HG03439 (cell line): ENCODE data around the gene LUC7L3.
A peak's percentile ranks its signal among the peaks of the same experiment; 100 is the strongest.
"Not testable (repeated sequence)": the region's sequence is repeated elsewhere in the genome, so short reads cannot be mapped to it uniquely, and the experiment has no call there.

Experiments used
- ATAC-seq: cut with Tn5 transposase; IDR thresholded peaks from one replicate; pipeline ENCODE4 v1.9.1; 2021; ENCODE audit warnings: mild to moderate bottlenecking, moderate library complexity; ENCODE audit not compliant: unreplicated experiment

Gene LUC7L3

GRCh38 chr17:50779747-50780353 lies 60.4 kb downstream of the LUC7L3 start:
- ATAC-seq: no peak

GRCh38 chr17:50781167-50781566 lies 61.8 kb downstream of the LUC7L3 start:
- ATAC-seq: no peak

- ATAC-seq: peak; percentile 49
Measured at GRCh38 chr17:50783193-50783660, 63.8 kb downstream of the LUC7L3 start.

- no peak for ATAC-seq
Measured at GRCh38 chr17:50783905-50784304, 64.5 kb downstream of the LUC7L3 start.

- ATAC-seq: no peak
Measured at GRCh38 chr17:50785126-50785525, 65.7 kb downstream of the LUC7L3 start.

- no peak for ATAC-seq
Measured at GRCh38 chr17:50785946-50786570, 66.7 kb downstream of the LUC7L3 start.

DNA sequence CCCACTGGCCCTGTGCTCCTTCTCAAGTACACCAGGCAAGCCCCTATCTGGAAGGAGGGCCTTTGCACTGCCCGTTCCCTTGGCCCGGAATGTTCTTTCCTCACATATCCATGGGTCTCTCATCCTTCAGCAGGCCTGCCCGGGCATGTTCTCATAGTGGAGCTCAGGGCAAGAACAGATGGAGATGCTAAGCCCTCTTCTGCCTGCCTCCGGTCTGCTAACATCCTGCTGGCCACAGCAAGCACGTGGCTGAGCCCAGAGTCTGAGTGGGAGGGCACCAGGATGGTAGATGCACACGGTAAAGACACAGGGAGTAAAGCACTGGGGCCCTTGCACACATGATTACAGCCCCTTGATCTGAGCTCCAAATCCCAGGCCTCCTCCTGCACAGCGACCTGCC lies 67.7 kb downstream of the LUC7L3 start:
- no peak for ATAC-seq

DNA sequence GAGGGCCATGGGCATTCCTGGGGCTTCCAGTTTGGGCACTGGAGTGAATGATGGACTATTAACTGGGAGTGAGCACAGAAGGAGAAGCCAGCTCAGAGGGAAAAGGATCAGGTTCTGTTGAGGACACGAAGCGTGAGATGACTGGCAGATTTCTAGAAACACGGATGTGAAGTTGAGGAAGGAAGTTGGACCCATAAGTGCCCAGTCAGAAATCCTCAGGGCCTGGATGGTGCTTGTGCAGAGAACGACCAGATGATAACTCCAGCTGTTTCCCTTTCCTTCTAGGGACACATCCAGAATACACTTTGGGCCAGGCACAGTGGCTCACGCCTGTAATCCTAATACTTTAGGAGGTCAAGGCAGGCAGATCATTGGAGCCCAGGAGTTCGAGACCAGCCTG lies 71.2 kb downstream of the LUC7L3 start:
- ATAC-seq: no peak

- no peak for ATAC-seq
Measured at GRCh38 chr17:50792132-50792531, 72.7 kb downstream of the LUC7L3 start.

DNA sequence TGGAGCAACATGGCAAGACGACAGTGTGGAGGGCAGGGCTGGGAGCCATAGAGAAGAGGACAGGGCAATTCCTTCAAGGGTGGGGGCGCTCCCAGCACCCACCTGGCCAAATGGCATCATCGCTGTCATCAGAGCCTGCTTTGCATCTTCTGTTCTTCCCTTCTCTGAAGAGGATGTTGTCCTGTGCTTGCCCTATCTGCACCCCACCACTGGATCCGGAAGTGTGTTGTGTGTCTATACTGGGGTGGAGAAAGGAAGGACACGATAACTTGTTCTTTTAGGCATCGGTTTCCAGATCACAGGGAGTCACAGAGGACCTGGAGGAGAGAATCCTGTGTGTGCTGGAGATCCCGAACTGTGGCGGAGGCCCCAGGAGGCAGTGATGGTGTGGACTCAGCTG lies 73.6 kb downstream of the LUC7L3 start:
- ATAC-seq: no peak

- no peak for ATAC-seq
Measured at GRCh38 chr17:50794361-50794760, 75.0 kb downstream of the LUC7L3 start.

- no peak for ATAC-seq
Measured at GRCh38 chr17:50797135-50797810, 77.9 kb downstream of the LUC7L3 start.

DNA sequence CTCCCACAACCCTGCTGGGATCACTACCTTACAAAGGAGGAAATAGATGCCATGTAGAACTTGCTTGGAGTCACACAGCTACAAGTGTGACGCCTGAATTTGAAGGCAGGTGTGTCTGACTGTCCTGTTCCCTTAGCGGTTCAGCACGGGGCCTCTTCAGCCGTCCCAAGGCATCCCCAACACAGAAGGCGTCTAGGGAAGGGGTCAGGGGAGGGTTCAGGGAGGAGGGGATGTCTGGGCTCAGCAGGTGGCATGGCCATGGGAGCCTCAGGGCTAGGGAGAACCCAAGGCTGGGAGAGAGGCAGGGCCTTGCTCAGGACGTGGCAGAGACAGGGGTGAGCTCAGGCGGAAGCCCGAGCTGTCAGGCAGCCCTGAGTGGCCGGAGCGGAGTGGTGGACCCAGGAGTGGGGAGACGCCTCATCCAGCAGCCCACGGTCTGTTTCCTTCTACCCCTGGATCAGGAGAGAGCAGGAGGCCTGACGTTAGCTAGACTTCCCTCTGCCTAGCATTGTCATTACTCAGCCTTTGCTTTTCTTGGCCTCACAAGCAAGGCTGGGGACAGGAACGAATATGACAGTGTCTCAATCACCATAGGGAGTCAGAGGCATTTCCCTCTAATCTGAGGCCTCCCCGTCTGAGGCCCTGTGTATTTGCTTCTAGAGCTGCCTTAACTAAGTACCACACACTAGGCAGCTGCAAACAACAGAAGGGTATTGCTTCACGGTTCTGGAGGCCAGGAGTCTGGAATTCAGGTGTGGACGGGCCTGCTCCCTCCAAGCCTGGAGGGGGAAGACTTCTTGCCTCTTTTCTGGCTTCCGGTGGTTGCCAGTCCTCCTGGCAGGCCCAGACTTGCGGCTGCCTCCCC lies 79.3 kb downstream of the LUC7L3 start:
- ATAC-seq: no peak

- no peak for ATAC-seq
Measured at GRCh38 chr17:50799582-50799981, 80.2 kb downstream of the LUC7L3 start.

DNA sequence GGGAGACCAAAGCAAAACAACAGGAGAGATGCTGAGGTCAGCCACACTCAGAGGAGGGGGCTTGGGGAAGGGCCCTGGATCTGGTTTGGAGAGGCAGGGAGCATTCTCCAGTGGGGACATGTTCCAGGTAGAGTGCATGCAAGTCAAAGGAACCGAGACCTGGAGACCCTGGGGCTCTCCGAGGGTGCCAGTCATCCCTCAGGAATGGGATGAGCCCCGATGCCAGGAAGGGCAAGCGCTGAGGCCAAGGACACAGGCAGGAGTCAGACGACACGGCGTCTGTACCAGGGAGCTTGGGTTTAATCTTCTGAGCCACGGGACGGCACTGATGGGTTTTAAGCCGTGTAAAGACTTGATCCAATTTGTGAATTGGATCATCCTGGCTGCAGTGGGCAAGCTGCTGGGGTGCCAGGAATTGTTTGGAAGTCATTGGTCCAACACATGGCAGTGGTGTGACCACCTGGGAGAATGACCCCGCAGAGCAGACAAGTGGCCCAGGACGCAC lies 80.8 kb downstream of the LUC7L3 start:
- ATAC-seq: no peak

GRCh38 chr17:50802609-50803571 lies 83.5 kb downstream of the LUC7L3 start:
- no peak for ATAC-seq

DNA sequence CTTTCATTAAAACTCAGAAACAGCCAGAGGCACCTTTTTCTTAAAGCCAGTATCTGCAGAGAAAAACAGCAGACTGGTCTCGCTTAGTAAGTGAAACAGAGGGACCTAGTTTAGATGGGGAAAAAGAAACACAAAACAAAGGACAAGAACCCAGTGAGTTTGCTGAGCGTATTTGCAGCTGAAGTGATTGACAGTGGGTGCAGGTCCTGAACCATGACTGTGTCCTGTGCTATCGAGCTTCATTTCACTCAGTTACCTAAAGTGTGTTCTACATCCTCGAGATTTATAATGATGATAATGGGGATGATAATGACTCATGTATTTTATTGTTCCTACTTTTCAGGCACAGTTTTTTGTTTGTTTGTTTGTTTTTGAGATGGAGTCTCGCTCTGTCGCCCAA lies 84.3 kb downstream of the LUC7L3 start:
- ATAC-seq: no peak

DNA sequence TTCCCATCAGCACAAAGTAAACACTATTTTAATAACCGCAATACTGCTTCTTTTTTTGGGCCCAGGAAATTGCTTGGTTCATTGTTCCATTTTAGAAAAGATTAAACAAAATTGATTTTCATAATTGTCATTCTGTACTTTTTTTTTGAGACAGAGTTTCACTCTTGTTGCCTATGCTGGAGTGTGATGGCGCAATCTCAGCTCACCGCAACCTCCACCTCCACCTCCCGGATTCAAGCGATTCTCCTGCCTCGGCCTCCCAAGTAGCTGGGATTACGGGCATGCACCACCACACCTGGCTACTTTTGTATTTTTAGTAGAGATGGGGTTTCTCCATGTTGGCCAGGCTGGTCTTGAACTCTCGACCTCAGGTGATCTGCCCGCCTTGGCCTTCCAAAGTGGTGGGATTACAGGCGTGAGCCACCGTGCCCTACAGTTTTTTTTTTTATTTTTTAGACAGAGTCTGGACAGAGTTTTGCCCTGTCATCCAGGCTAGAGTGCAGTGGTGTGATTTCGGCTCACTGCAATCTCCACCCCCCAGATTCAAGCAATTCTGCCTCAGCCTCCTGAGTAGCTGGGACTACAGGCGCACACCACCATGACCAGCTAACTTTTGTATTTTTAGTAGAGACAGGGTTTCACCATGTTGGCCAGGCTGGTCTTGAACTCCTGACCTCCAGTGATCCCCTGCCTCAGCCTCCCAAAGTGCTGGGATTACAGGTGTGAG lies 85.5 kb downstream of the LUC7L3 start:
- ATAC-seq: not testable (repeated sequence)

GRCh38 chr17:50805486-50805885 lies 86.1 kb downstream of the LUC7L3 start:
- no peak for ATAC-seq
